Osteoblast (primary cell): ENCODE results near the gene RAD23A. TPM values are rescaled to one million over a fixed set of nuclear protein-coding genes. Genes with fewer than 3 reads are reported as not detected.

Experiments
- DNase-seq: peaks from one replicate; pipeline ENCODE4 v3.0.0; 2011; ENCODE audit warnings: low spot score, mixed read lengths; ENCODE audit not compliant: insufficient read length; ENCODE audit errors: missing footprints
- H2AFZ ChIP-seq: 2 replicates; pipeline ENCODE4 v1.6.0; 2011; ENCODE audit warnings: mild to moderate bottlenecking, low read length
- H3K27ac ChIP-seq: 2 replicates; pipeline ENCODE4 v1.5.1; 2011; ENCODE audit warnings: mild to moderate bottlenecking, low read depth, low read length, moderate library complexity
- H3K27me3 ChIP-seq: 2 replicates; pipeline ENCODE4 v1.6.0; 2012; ENCODE audit warnings: mild to moderate bottlenecking, control low read depth, inconsistent platforms, low read length, moderate library complexity; ENCODE audit not compliant: insufficient read depth
- H3K36me3 ChIP-seq: 2 replicates; pipeline ENCODE4 v1.5.1; 2011; ENCODE audit warnings: mild to moderate bottlenecking, low read length, control low read depth, moderate library complexity; ENCODE audit not compliant: insufficient read depth
- H3K4me1 ChIP-seq: 2 replicates; pipeline ENCODE4 v1.5.1; 2011; ENCODE audit warnings: mild to moderate bottlenecking, low read length, control low read depth, moderate library complexity; ENCODE audit not compliant: insufficient read depth
- H3K4me2 ChIP-seq: 2 replicates; pipeline ENCODE4 v1.6.0; 2011; ENCODE audit warnings: mild to moderate bottlenecking, low read length; ENCODE audit not compliant: insufficient read depth
- H3K4me3 ChIP-seq: fragments of 200-600 bp; sonication (generic); 3 replicates; pipeline ENCODE4 v1.5.1; 2012; ENCODE audit warnings: mild to moderate bottlenecking, low read length, inconsistent platforms; ENCODE audit not compliant: insufficient read depth
- H3K79me2 ChIP-seq: 2 replicates; pipeline ENCODE4 v1.6.0; 2012; ENCODE audit warnings: mild to moderate bottlenecking, low read length, control low read depth, inconsistent platforms; ENCODE audit not compliant: insufficient read depth
- H3K9me3 ChIP-seq: 2 replicates; pipeline ENCODE4 v1.5.1; 2011; ENCODE audit warnings: low read depth, low read length, control low read depth
- H4K20me1 ChIP-seq: 2 replicates; pipeline ENCODE4 v1.6.0; 2012; ENCODE audit warnings: mild to moderate bottlenecking, low read length, control low read depth; ENCODE audit not compliant: insufficient read depth
- total RNA-seq: library from RNA; depleted of rRNA; stranded (reverse); fragments of >200 nt; gene quantifications from 2 replicates; pipeline ENCODE4 v1.2.3, GENCODE V29; 2012
- TF ChIP-seq, protein P1 (sequence below): IDR thresholded peaks from 2 replicates; pipeline ENCODE4 v1.5.1; 2011; ENCODE audit warnings: mild to moderate bottlenecking, low read depth, low read length, moderate library complexity; ENCODE audit errors: extremely low read depth

Gene RAD23A
- total RNA-seq, 1 donor: 84.0 TPM

DNA sequence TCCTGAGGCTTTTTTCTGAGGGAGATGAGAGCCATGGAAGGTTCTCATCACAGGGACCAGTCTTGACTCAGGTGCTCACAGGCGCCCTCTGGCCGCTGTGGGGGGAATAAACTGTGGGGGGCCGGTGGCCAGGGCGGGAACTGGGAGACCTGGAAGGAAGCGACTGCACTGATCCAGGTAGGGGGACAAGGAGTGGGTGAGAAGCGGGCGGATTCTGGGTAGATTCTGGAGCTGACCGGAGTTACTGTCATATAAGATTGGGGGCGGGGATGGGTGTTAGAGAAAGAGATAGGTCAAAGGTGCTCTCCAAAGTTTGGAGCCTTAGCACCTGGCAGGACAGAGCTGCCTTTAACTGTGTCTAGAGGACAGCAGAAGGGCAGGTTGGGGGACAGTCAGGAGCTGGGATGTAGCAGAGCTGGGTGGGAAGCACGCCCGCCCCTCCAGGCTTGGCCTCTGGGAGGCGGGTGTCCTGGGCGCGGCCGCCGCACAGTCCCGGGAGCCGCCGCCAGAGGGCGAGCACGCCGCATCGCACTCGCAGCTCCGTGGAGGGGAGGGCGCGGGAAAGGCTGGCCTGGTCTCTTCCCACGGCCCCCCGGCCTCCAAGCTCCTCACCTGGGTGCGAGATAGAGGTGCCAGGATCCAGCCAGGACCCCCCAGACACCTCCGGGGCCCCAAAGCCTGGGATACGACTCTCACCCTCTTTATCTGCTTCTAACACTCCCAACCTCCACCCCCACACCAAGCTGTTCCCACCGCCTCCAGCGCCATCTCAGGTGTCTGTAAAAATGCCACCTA, 19.6 kb downstream of the RAD23A start:
- Histone ChIP-seq H3K27ac (peak overlapping the region; percentile 65), H3K4me1 (peaks cover 15% of the 10 kb centered on the region), H3K79me2 (no peaks in the 10 kb centered on the region), H3K36me3 (no peaks in the 10 kb centered on the region), H2AFZ (peak overlapping the region; percentile 100), H3K27me3 (no peaks in the 10 kb centered on the region), H3K4me3 (peak overlapping the region; percentile 78), H3K4me2 (peak overlapping the region; percentile 99), H3K9me3 (no peaks in the 10 kb centered on the region), H4K20me1 (no peaks in the 10 kb centered on the region)
- DNase-seq: peak; percentile 96
- TF ChIP-seq, protein P1, sequence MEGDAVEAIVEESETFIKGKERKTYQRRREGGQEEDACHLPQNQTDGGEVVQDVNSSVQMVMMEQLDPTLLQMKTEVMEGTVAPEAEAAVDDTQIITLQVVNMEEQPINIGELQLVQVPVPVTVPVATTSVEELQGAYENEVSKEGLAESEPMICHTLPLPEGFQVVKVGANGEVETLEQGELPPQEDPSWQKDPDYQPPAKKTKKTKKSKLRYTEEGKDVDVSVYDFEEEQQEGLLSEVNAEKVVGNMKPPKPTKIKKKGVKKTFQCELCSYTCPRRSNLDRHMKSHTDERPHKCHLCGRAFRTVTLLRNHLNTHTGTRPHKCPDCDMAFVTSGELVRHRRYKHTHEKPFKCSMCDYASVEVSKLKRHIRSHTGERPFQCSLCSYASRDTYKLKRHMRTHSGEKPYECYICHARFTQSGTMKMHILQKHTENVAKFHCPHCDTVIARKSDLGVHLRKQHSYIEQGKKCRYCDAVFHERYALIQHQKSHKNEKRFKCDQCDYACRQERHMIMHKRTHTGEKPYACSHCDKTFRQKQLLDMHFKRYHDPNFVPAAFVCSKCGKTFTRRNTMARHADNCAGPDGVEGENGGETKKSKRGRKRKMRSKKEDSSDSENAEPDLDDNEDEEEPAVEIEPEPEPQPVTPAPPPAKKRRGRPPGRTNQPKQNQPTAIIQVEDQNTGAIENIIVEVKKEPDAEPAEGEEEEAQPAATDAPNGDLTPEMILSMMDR: peak; percentile 61

- TF ChIP-seq, protein P1: no peak
- peak overlapping the region; percentile 65 for H3K27ac ChIP-seq
- no peaks in the 10 kb centered on the region for H3K79me2 ChIP-seq
- peak overlapping the region; percentile 78 for H3K4me3 ChIP-seq
- no peaks in the 10 kb centered on the region for H3K9me3 ChIP-seq
- peak overlapping the region; percentile 99 for H3K4me2 ChIP-seq
- no peaks in the 10 kb centered on the region for H3K27me3 ChIP-seq
- peak overlapping the region; percentile 100 for H2AFZ ChIP-seq
- H3K4me1 ChIP-seq: peaks cover 15% of the 10 kb centered on the region
- DNase-seq: no peak
- H3K36me3 ChIP-seq: no peaks in the 10 kb centered on the region
- no peaks in the 10 kb centered on the region for H4K20me1 ChIP-seq
Measured at GRCh38 chr19:12965812-12966135, 20.1 kb downstream of the RAD23A start.

- no peak overlapping the region for H3K27ac ChIP-seq
- H3K36me3 ChIP-seq: no peaks in the 10 kb centered on the region
- TF ChIP-seq, protein P1: no peak
- no peak overlapping the region for H2AFZ ChIP-seq
- peak; percentile 89 for DNase-seq
- H4K20me1 ChIP-seq: no peaks in the 10 kb centered on the region
- no peaks in the 10 kb centered on the region for H3K79me2 ChIP-seq
- H3K4me3 ChIP-seq: no peak overlapping the region
- H3K9me3 ChIP-seq: no peaks in the 10 kb centered on the region
- peaks cover 15% of the 10 kb centered on the region for H3K4me1 ChIP-seq
- no peak overlapping the region for H3K4me2 ChIP-seq
- no peaks in the 10 kb centered on the region for H3K27me3 ChIP-seq
Measured at GRCh38 chr19:12967907-12968306, 22.2 kb downstream of the RAD23A start.

GRCh38 chr19:12969292-12969988, 23.8 kb downstream of the RAD23A start, which contains the start of gene DAND5:
DAND5 (plus strand) TSS chr19:12969576; CDS start chr19:12969661, 85 bp downstream.
- DNase-seq: peak; percentile 83

More at GRCh38 chr19:12969292-12969988, 23.8 kb downstream of the RAD23A start, which contains the start of gene DAND5:
- Histone ChIP-seq H4K20me1 (no peaks in the 10 kb centered on the region), H3K36me3 (no peaks in the 10 kb centered on the region), H3K4me3 (no peak within 1 kb of the TSS), H3K27me3 (no peaks in the 10 kb centered on the region), H2AFZ (peak within 1 kb of the TSS; percentile 72), H3K9me3 (no peaks in the 10 kb centered on the region), H3K79me2 (no peaks in the 10 kb centered on the region), H3K4me2 (no peak within 1 kb of the TSS), H3K4me1 (peaks cover 15% of the 10 kb centered on the region), H3K27ac (no peak within 1 kb of the TSS)
- TF ChIP-seq, protein P1: no peak
